ENCODE measurements around the gene ARHGEF11.
"Not testable (repeated sequence)": the region's sequence is repeated elsewhere in the genome, so short reads cannot be mapped to it uniquely, and the experiment has no call there.

The ARHGEF11 gene

GRCh38 chr1:157084720-157085119 is 39.2 kb upstream of the ARHGEF11 start:
- H3K4me3 ChIP-seq (replicated peaks; ENCODE audit: low read depth, low read length) = no peak overlapping the region
- TF ChIP-seq CTCF (IDR thresholded peaks at IDR 0.05; ENCODE audit: low read depth, low read length, missing control alignments) = no peak
- DNase-seq (ENCODE audit: extremely low read depth, low read depth) = no peak

GRCh38 chr1:157081707-157082106 is 36.2 kb upstream of the ARHGEF11 start:
- DNase-seq (ENCODE audit: extremely low read depth, low read depth) = no peak
- TF ChIP-seq CTCF (IDR thresholded peaks at IDR 0.05; ENCODE audit: low read depth, low read length, missing control alignments) = no peak
- H3K4me3 ChIP-seq (replicated peaks; ENCODE audit: low read depth, low read length) = no peak overlapping the region

- H3K4me3 ChIP-seq (replicated peaks; ENCODE audit: low read depth, low read length) = no peak overlapping the region
- no peak for DNase-seq (ENCODE audit: extremely low read depth, low read depth)
- TF ChIP-seq CTCF (IDR thresholded peaks at IDR 0.05; ENCODE audit: low read depth, low read length, missing control alignments) = no peak
These were observed 35.2 kb upstream of the ARHGEF11 start for GRCh38 chr1:157080714-157081113.

- no peak for DNase-seq (ENCODE audit: extremely low read depth, low read depth)
- TF ChIP-seq CTCF (IDR thresholded peaks at IDR 0.05; ENCODE audit: low read depth, low read length, missing control alignments) = no peak
- no peak overlapping the region for H3K4me3 ChIP-seq (replicated peaks; ENCODE audit: low read depth, low read length)
These were observed 31.9 kb upstream of the ARHGEF11 start for GRCh38 chr1:157077394-157077793.

- no peak overlapping the region for H3K4me3 ChIP-seq (replicated peaks; ENCODE audit: low read depth, low read length)
- peak; percentile 40 for DNase-seq (ENCODE audit: extremely low read depth, low read depth)
These were observed 28.6 kb upstream of the ARHGEF11 start for GRCh38 chr1:157073944-157074685.

GRCh38 chr1:157069601-157070000 is 24.1 kb upstream of the ARHGEF11 start:
- no peak for DNase-seq (ENCODE audit: extremely low read depth, low read depth)
- no peak for TF ChIP-seq CTCF (IDR thresholded peaks at IDR 0.05; ENCODE audit: low read depth, low read length, missing control alignments)
- H3K4me3 ChIP-seq (replicated peaks; ENCODE audit: low read depth, low read length) = no peak overlapping the region

More at GRCh38 chr1:157073944-157074685, 28.6 kb upstream of the ARHGEF11 start:
- TF ChIP-seq CTCF (IDR thresholded peaks at IDR 0.05; ENCODE audit: low read depth, low read length, missing control alignments) = peak; percentile 57

GRCh38 chr1:157059241-157059640 is 13.7 kb upstream of the ARHGEF11 start:
- H3K4me3 ChIP-seq (replicated peaks; ENCODE audit: low read depth, low read length); DNase-seq (ENCODE audit: extremely low read depth, low read depth): not testable (repeated sequence)
